ENCODE measurements around the gene TGM2. TPM values are rescaled to one million over a fixed set of nuclear protein-coding genes. Genes with fewer than 3 reads are reported as not detected.

The TGM2 gene
- total RNA-seq, 1 experiment from 2014 or later, result 138 TPM

GRCh38 chr20:38170219-38170825, 5.3 kb upstream of the TGM2 start:
- no peaks in the 10 kb centered on the region for H3K27me3 ChIP-seq (replicated peaks; ENCODE audit: control insufficient read depth, insufficient read depth, low read length)
- Mint-ChIP-seq H3K9me3 (ENCODE audit: unreplicated experiment) (no peaks in the 10 kb centered on the region), H3K4me1 (ENCODE audit: low read depth, unreplicated experiment) (peaks cover 42% of the 10 kb centered on the region), H3K36me3 (ENCODE audit: insufficient read depth, unreplicated experiment) (peaks cover 6% of the 10 kb centered on the region), H3K4me3 (ENCODE audit: unreplicated experiment) (no peak overlapping the region), H3K27ac (ENCODE audit: unreplicated experiment) (no peak overlapping the region), H3K27me3 (ENCODE audit: insufficient read depth, unreplicated experiment) (no peaks in the 10 kb centered on the region)
- H3K36me3 ChIP-seq (ENCODE audit: control insufficient read depth, insufficient read depth, low read length), result no peaks in the 10 kb centered on the region
- intact Hi-C loops (cut with micrococcal nuclease; ENCODE audit: unreplicated experiment), result no loop called here
- BruUV-seq (replicated peaks), result no TSS peak
- ChIA-PET CTCF (interaction anchor here (0.5 to 4.4 kb wide), 3 partner anchors 50 to 112 kb away, joined by 4 to 32 read pairs (median 7); no protein-coding TSS in a partner anchor), POLR2A (no interaction called here)
- TF ChIP-seq CTCF (IDR thresholded peaks at IDR 0.05; ENCODE audit: insufficient read depth in 1 of 2, low read depth in 1 of 2, low read length in 1 of 2, severe bottlenecking in 1 of 2, unreplicated experiment in 1 of 2), result no peak
- H3K4me3 ChIP-seq (ENCODE audit: low read depth, low read length), result no peak overlapping the region
- no peaks in the 10 kb centered on the region for H3K9me3 ChIP-seq
- peaks cover 32% of the 10 kb centered on the region for H3K4me1 ChIP-seq
- no peak for DNase-seq

GRCh38 chr20:38169636-38170193, 4.6 kb upstream of the TGM2 start:
- no peak overlapping the region for H3K4me3 ChIP-seq (ENCODE audit: low read depth, low read length)
- H3K27me3 ChIP-seq (replicated peaks; ENCODE audit: control insufficient read depth, insufficient read depth, low read length), result no peaks in the 10 kb centered on the region
- Mint-ChIP-seq H3K36me3 (ENCODE audit: insufficient read depth, unreplicated experiment) (peaks cover 6% of the 10 kb centered on the region), H3K27me3 (ENCODE audit: insufficient read depth, unreplicated experiment) (no peaks in the 10 kb centered on the region), H3K4me1 (ENCODE audit: low read depth, unreplicated experiment) (peaks cover 44% of the 10 kb centered on the region), H3K4me3 (ENCODE audit: unreplicated experiment) (no peak overlapping the region), H3K9me3 (ENCODE audit: unreplicated experiment) (no peaks in the 10 kb centered on the region), H3K27ac (ENCODE audit: unreplicated experiment) (no peak overlapping the region)
- BruUV-seq (replicated peaks), result no TSS peak
- DNase-seq, result no peak
- intact Hi-C loops (cut with micrococcal nuclease; ENCODE audit: unreplicated experiment), result no loop called here
- peaks cover 38% of the 10 kb centered on the region for H3K4me1 ChIP-seq
- CTCF ChIA-PET, result interaction anchor here (1.4 to 4.4 kb wide), 4 partner anchors 51 to 112 kb away, joined by 4 to 32 read pairs (median 6); no protein-coding TSS in a partner anchor
- H3K36me3 ChIP-seq (ENCODE audit: control insufficient read depth, insufficient read depth, low read length), result no peaks in the 10 kb centered on the region
- no peaks in the 10 kb centered on the region for H3K9me3 ChIP-seq
- POLR2A ChIA-PET, result no interaction called here
- no peak for TF ChIP-seq CTCF (IDR thresholded peaks at IDR 0.05; ENCODE audit: insufficient read depth in 1 of 2, low read depth in 1 of 2, low read length in 1 of 2, severe bottlenecking in 1 of 2, unreplicated experiment in 1 of 2)

- intact Hi-C loops (cut with micrococcal nuclease; ENCODE audit: unreplicated experiment), result no loop called here
- H3K9me3 Mint-ChIP-seq (ENCODE audit: unreplicated experiment), result no peaks in the 10 kb centered on the region
- no peak overlapping the region for H3K4me3 ChIP-seq (ENCODE audit: low read depth, low read length)
- H3K9me3 ChIP-seq, result no peaks in the 10 kb centered on the region
- peak overlapping the region; percentile 4 for H3K27ac Mint-ChIP-seq (ENCODE audit: unreplicated experiment)
- peak; percentile 49 to 75 for DNase-seq
- no peaks in the 10 kb centered on the region for H3K27me3 Mint-ChIP-seq (ENCODE audit: insufficient read depth, unreplicated experiment)
- no peak overlapping the region for H3K4me3 Mint-ChIP-seq (ENCODE audit: unreplicated experiment)
- ChIA-PET POLR2A (no interaction called here), CTCF (interaction anchor here (1.4 to 4.4 kb wide), 4 partner anchors 51 to 111 kb away, joined by 4 to 32 read pairs (median 6); no protein-coding TSS in a partner anchor)
- H3K36me3 ChIP-seq (ENCODE audit: control insufficient read depth, insufficient read depth, low read length), result no peaks in the 10 kb centered on the region
- peaks cover 43% of the 10 kb centered on the region for H3K4me1 Mint-ChIP-seq (ENCODE audit: low read depth, unreplicated experiment)
- peaks cover 6% of the 10 kb centered on the region for H3K36me3 Mint-ChIP-seq (ENCODE audit: insufficient read depth, unreplicated experiment)
- TF ChIP-seq CTCF (IDR thresholded peaks at IDR 0.05; ENCODE audit: insufficient read depth in 1 of 2, low read depth in 1 of 2, low read length in 1 of 2, severe bottlenecking in 1 of 2, unreplicated experiment in 1 of 2), result no peak
- no TSS peak for BruUV-seq (replicated peaks)
- no peaks in the 10 kb centered on the region for H3K27me3 ChIP-seq (replicated peaks; ENCODE audit: control insufficient read depth, insufficient read depth, low read length)
- H3K4me1 ChIP-seq, result peaks cover 45% of the 10 kb centered on the region
These were observed 3.9 kb upstream of the TGM2 start for GRCh38 chr20:38168791-38169589.

Measured in Caco-2 (cell line).